Activated CD4-positive, alpha-beta T cell treated with anti-CD3 and anti-CD28 coated beads, Interleukin-2, amount 10 ng/mL, durations not matched to agents 7 days and 5 days (primary cell): ENCODE data around the gene RASSF5. TPM values are rescaled to one million over a fixed set of nuclear protein-coding genes. Genes with fewer than 3 reads are reported as not detected.

Experiments
- CTCF ChIA-PET: fragments of 350-600 bp; sonication (Branson Sonifier 250); formaldehyde crosslinking; loops from one replicate; lab custom pipeline; 2021; ENCODE audit warnings: antibody characterized with exemption; lab: Charles Lee
- POLR2A ChIA-PET: fragments of 350-600 bp; sonication (Branson Sonifier 250); formaldehyde crosslinking; loops from one replicate; lab custom pipeline; 2021; ENCODE audit warnings: antibody characterized with exemption; lab: Charles Lee
- DNase-seq: peaks from one replicate; pipeline ENCODE4 v3.0.0-alpha.2; 2020
- H3K27ac Mint-ChIP-seq: one replicate; pipeline ENCODE4 v1.8.0; 2021; ENCODE audit warnings: mild to moderate bottlenecking, moderate library complexity, mixed read lengths
- H3K27me3 Mint-ChIP-seq: one replicate; pipeline ENCODE4 v1.8.0; 2021; ENCODE audit warnings: mixed read lengths
- H3K36me3 Mint-ChIP-seq: one replicate; pipeline ENCODE4 v1.8.0; 2021; ENCODE audit warnings: low read depth, mixed read lengths
- H3K4me1 Mint-ChIP-seq: one replicate; pipeline ENCODE4 v1.8.0; 2021; ENCODE audit warnings: mixed read lengths
- H3K4me3 Mint-ChIP-seq: one replicate; pipeline ENCODE4 v1.8.0; 2021; ENCODE audit warnings: mild to moderate bottlenecking, moderate library complexity, mixed read lengths
- H3K9me3 Mint-ChIP-seq: one replicate; pipeline ENCODE4 v1.8.0; 2021; ENCODE audit warnings: mixed read lengths
- total RNA-seq, 2 experiments: library from RNA; stranded (reverse); gene quantifications; one replicate each; pipeline ENCODE4 v1.2.3, GENCODE V29; 2021

Gene RASSF5
- total RNA-seq, 2 experiments from 2014 or later = 185 to 201 TPM

DNA sequence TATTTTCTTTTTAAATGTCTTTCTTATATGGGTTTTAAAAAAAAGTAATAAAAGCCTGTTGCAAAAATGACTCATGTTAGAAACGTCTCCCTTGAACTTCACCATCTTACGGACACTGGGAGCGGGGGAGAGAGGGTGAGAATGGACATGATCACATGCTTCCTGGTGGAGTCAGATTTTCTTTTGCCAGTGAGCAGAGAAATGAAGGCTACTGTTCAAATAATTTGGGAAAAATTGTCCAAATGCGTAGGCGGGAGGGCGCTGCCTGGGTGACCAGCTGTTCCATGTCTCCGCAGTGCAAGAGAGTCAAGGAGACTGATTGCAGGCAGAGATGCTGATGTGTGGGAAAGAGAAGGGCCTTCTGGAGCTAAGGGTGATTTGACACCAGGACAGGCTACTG, 81.9 kb downstream of the RASSF5 start:
- no peak for DNase-seq
- ChIA-PET POLR2A (interaction anchor here (0.6 kb wide), 1 partner anchor 1149 kb away, joined by 3 read pairs; no protein-coding TSS in a partner anchor), CTCF (interaction anchor here (1.0 to 18.8 kb wide), 3 partner anchors 13 to 123 kb away, joined by 3 to 412 read pairs (median 3); no protein-coding TSS in a partner anchor)
- Mint-ChIP-seq H3K36me3 (peaks cover 81% of the 10 kb centered on the region), H3K4me3 (no peak overlapping the region), H3K4me1 (peaks cover 78% of the 10 kb centered on the region), H3K27me3 (no peaks in the 10 kb centered on the region), H3K9me3 (no peaks in the 10 kb centered on the region), H3K27ac (peak overlapping the region; percentile 86)

DNA sequence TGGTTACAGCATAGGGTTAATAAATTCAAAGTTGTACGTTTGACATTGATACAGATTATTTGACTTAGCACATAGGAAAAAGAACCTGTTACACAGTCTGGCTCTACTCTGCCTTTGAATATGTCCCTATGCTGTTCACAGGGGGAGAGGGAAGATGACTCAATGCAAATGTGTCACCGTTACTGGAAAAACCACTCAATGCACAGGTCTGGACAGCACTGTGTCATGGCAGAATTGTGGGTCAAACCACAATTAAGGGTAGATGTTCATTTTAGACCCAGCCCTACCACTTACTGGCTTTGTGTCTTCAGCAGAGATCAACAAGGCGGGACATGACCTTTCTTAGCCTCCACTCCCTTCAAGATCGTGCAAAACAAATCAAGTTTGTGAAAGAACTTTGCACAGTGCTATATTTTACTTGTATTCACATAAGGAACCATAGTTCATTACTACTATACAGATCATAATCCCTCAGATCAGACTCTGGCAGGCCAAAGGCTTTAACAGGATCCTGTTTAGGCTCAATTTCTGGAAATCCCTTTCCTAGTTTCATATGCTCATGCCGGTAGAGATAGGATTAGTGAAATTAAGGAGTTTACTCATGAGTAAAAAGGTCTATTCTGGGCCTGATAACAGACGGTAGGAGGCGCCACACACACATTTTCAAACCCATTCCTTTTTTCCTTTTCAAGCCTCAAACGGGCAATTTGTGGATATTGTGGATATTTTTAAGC, 82.9 kb downstream of the RASSF5 start:
- peak; percentile 71 for DNase-seq
- Mint-ChIP-seq H3K27ac (peak overlapping the region; percentile 86), H3K36me3 (peaks cover 76% of the 10 kb centered on the region), H3K4me3 (peak overlapping the region; percentile 21), H3K27me3 (no peaks in the 10 kb centered on the region), H3K4me1 (peaks cover 68% of the 10 kb centered on the region), H3K9me3 (no peaks in the 10 kb centered on the region)
- CTCF ChIA-PET = interaction anchor here (18.8 kb wide), 1 partner anchor 29 kb away, joined by 412 read pairs; no protein-coding TSS in a partner anchor
- POLR2A ChIA-PET = no interaction called here

DNA sequence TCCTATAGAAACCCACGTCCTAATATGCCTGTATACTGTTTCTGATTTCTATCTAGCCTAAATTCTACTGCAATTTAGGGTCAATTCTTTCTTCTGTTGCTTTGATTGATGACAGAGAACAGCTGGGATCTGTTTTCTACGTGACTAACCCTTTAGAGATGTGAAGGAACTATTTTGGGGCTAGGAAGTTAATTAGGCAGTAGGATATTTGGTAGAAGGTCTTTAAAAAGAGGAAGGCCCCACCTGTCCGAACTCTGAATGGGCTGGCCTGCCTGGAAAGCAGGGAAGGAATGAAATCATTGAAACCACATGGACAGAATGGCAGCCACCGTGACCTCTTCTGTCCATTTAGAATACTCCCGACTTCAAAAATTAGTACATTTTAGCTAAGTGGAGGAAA, 83.9 kb downstream of the RASSF5 start:
- no peaks in the 10 kb centered on the region for H3K27me3 Mint-ChIP-seq
- ChIA-PET CTCF (interaction anchor here (0.5 to 5.6 kb wide), 10 partner anchors 10 to 814 kb away, joined by 3 to 38 read pairs (median 4); partner anchors contain the start of gene EIF2D), POLR2A (no interaction called here)
- H3K4me3 Mint-ChIP-seq = no peak overlapping the region
- no peaks in the 10 kb centered on the region for H3K9me3 Mint-ChIP-seq
- H3K36me3 Mint-ChIP-seq = peaks cover 73% of the 10 kb centered on the region
- H3K4me1 Mint-ChIP-seq = peaks cover 63% of the 10 kb centered on the region
- H3K27ac Mint-ChIP-seq = peak overlapping the region; percentile 62
- no peak for DNase-seq

DNA sequence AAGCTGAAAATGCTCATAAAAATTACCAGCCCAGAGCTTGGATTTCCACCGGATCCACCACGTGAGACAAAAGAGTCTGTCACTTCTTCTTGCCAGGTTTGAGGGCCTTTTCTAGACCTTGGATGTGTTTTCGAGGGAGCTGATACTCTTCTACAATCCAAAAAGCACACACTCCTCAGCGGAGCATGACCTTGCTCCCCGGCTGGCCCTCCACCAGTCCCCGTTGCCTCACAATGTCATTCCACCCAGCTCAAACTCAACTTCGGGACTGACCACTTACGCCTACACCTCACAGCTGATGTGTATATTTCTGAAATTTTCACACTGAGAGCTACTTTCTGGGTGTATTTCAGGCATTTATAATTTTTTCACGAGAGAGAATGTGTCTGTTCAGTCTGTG, 84.4 kb downstream of the RASSF5 start:
- CTCF ChIA-PET = interaction anchor here (0.5 to 5.6 kb wide), 12 partner anchors 10 to 813 kb away, joined by 3 to 38 read pairs (median 4); partner anchors contain the start of gene EIF2D
- H3K36me3 Mint-ChIP-seq = peaks cover 68% of the 10 kb centered on the region
- no peaks in the 10 kb centered on the region for H3K9me3 Mint-ChIP-seq
- H3K4me3 Mint-ChIP-seq = no peak overlapping the region
- peak overlapping the region; percentile 72 for H3K27ac Mint-ChIP-seq
- POLR2A ChIA-PET = no interaction called here
- H3K27me3 Mint-ChIP-seq = no peaks in the 10 kb centered on the region
- H3K4me1 Mint-ChIP-seq = peaks cover 58% of the 10 kb centered on the region
- DNase-seq = no peak

DNA sequence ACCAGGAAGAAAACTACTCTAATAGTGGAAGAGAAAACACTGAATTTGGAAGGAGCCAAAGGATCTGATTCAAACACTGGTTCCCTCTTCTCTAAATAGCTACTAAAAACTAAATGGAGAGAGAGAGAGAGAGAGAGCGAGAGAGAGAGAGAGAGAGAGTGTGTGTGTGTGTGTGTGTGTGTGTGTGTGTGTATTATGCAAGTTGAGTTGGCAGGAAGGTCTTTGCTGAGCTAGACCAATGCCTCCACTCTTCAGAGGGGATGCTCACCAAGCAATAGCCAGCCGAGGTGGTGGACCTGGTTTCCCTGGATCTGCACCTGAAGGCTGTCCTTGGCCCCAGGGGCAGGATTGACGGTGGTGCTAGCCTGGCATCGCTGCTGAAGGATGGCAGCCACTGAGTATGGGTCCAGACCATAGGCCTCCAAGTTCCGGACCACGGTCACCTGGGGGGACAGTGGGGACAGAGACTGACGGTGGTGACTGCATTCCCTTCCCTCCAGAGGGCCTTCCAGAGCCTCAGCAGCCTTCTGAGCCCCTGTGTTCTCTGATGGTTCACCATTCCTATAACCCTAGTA, 86.1 kb downstream of the RASSF5 start:
- peaks cover 64% of the 10 kb centered on the region for H3K36me3 Mint-ChIP-seq
- no peak overlapping the region for H3K4me3 Mint-ChIP-seq
- H3K9me3 Mint-ChIP-seq = no peaks in the 10 kb centered on the region
- no peak for DNase-seq
- CTCF ChIA-PET = interaction anchor here (0.6 to 5.6 kb wide), 9 partner anchors 10 to 220 kb away, joined by 3 to 38 read pairs (median 4); partner anchors contain the start of gene EIF2D
- peaks cover 42% of the 10 kb centered on the region for H3K4me1 Mint-ChIP-seq
- POLR2A ChIA-PET = interaction anchor here (0.6 kb wide), 1 partner anchor 86 kb away, joined by 6 read pairs; no protein-coding TSS in a partner anchor
- H3K27ac Mint-ChIP-seq = no peak overlapping the region
- H3K27me3 Mint-ChIP-seq = no peaks in the 10 kb centered on the region

DNA sequence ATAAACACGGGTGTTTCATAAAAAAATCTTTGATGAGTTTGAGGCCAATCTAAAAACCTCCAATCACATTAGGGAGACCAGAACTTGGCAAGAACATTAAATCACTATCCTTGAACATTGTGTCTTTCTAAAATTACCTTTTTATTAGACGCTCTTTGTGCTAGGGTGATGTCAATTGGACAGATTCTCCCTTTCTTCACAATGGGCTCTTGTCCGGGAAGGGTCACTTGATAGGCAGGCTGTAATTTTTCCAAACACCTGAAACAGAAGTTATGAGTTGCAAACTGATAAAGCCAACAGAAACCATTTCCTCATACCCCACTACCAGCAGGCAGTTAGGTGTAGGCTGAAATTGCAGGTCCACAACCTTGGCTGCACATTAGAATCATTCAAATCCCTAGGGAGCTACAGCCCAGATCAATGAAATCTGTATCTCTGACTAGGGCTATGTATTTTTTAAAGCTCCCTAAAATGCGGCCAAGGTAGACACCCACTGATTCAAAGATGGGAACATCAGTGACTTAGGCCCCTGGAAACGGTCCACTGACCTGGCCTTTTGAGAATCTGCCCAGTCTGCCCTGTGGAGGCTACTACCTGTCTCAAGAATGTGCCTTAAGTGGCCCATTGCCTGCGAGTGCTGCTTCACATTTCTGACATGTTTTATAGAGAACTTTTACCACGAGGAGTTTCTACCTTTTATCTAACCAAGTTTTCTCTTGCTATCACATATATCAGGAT, 88.4 kb downstream of the RASSF5 start:
- no peak for DNase-seq
- ChIA-PET CTCF (interaction anchor here (1.0 to 5.6 kb wide), 3 partner anchors 12 to 31 kb away, joined by 3 to 38 read pairs (median 5); partner anchors contain the start of gene EIF2D), POLR2A (no interaction called here)
- Mint-ChIP-seq H3K27me3 (no peaks in the 10 kb centered on the region), H3K27ac (no peak overlapping the region), H3K9me3 (no peaks in the 10 kb centered on the region), H3K36me3 (peaks cover 45% of the 10 kb centered on the region), H3K4me3 (no peak overlapping the region), H3K4me1 (peaks cover 19% of the 10 kb centered on the region)

DNA sequence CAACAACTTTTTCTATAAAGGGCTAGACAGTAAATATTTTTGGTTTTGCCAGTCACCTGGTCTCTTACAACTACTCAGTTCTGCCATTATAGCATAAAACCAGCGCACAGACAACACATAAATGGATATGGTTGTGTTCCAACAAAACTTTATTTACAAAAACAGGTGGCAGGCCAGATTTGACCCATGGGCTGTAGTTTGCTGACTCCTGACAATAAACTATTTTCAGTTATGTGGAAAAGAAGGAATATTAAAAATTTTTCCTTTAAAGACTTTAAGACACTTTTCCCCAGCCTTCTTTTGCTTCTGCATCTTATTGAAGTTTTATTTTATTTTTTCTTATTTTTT, 89.0 kb downstream of the RASSF5 start:
- peaks cover 13% of the 10 kb centered on the region for H3K4me1 Mint-ChIP-seq
- H3K9me3 Mint-ChIP-seq = no peaks in the 10 kb centered on the region
- POLR2A ChIA-PET = no interaction called here
- no peak for DNase-seq
- H3K27ac Mint-ChIP-seq = no peak overlapping the region
- no peak overlapping the region for H3K4me3 Mint-ChIP-seq
- no peaks in the 10 kb centered on the region for H3K27me3 Mint-ChIP-seq
- CTCF ChIA-PET = interaction anchor here (1.0 to 5.6 kb wide), 2 partner anchors 13 to 15 kb away, joined by 3 to 38 read pairs; partner anchors contain the start of gene EIF2D
- H3K36me3 Mint-ChIP-seq = peaks cover 44% of the 10 kb centered on the region

DNA sequence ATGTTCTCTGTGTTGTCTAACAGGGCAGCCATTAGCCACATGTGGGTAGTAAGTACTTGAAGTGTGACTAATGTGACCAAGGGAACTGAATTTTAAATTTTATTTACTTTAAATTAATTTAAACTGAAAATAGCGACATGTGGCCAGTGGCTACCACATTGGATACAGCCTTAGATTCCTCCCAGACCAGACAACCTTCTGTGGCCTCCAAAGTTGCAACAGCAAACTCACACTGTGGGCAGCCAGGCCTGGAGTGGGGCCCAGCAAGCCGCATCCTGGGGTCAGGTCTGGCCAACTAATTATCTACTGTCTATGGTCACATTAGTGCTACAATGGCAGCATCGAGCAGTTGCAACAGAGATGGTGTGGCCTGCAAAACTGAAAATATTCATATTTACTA, 93.2 kb downstream of the RASSF5 start:
- Mint-ChIP-seq H3K4me1 (no peaks in the 10 kb centered on the region), H3K9me3 (no peaks in the 10 kb centered on the region), H3K36me3 (peaks cover 30% of the 10 kb centered on the region), H3K27ac (no peak overlapping the region), H3K4me3 (no peak overlapping the region), H3K27me3 (no peaks in the 10 kb centered on the region)
- DNase-seq = no peak
- ChIA-PET POLR2A (no interaction called here), CTCF (interaction anchor here (1.4 to 2.9 kb wide), 4 partner anchors 10 to 46 kb away, joined by 3 to 17 read pairs (median 10); partner anchors contain the start of gene EIF2D)

DNA sequence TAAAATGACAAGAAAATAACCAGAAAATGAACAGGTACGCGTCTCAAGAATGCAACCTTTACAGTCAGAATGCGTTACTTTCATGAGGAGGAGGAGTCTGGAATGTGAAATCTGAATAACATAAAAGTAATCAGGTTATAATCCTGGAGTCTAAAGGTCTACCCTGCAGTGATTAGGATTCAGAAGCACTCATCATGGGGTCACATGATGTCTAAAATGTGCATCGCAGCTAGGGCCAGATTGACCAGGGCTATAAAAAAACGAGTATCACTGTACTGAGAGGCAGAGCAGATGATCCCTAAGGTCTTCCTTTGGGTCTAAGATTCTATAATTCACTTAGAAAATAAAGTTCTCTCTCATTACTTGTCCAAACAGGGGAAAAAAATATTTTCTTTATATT, 97.5 kb downstream of the RASSF5 start:
- Mint-ChIP-seq H3K27ac (no peak overlapping the region), H3K4me1 (peaks cover 19% of the 10 kb centered on the region), H3K9me3 (no peaks in the 10 kb centered on the region), H3K36me3 (peaks cover 30% of the 10 kb centered on the region), H3K4me3 (no peak overlapping the region), H3K27me3 (no peaks in the 10 kb centered on the region)
- CTCF ChIA-PET = interaction anchor here (0.5 to 1.4 kb wide), 3 partner anchors 7 to 55 kb away, joined by 3 to 4 read pairs (median 3); partner anchors contain the start of gene EIF2D
- POLR2A ChIA-PET = no interaction called here
- DNase-seq = no peak

DNA sequence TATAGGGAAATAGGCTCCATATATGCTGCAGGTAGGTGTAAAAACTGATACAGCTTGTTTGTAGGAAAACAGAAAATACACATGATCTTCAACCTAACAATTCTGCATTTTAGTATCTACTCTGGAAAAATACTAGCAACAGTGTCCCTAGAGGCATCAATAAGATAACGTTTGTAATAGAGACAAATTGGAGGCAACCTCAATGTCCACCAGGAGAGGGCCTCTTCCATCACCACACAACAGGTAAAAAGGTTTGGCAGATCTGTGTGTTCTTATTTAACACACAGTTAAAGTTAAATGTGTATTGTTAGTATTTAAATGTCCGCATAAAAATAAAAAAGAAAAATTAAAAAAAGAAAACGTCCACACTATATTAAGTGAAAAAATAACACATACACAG, 99.5 kb downstream of the RASSF5 start:
- ChIA-PET POLR2A (interaction anchor here (0.6 kb wide), 1 partner anchor 127 kb away, joined by 4 read pairs; no protein-coding TSS in a partner anchor), CTCF (interaction anchor here (0.7 to 1.2 kb wide), 6 partner anchors 15 to 132 kb away, joined by 3 to 5 read pairs (median 3); partner anchors contain the start of gene DYRK3)
- Mint-ChIP-seq H3K27me3 (no peaks in the 10 kb centered on the region), H3K27ac (no peak overlapping the region), H3K4me3 (no peak overlapping the region), H3K4me1 (peaks cover 34% of the 10 kb centered on the region), H3K36me3 (peaks cover 26% of the 10 kb centered on the region), H3K9me3 (no peaks in the 10 kb centered on the region)
- DNase-seq = no peak

DNA sequence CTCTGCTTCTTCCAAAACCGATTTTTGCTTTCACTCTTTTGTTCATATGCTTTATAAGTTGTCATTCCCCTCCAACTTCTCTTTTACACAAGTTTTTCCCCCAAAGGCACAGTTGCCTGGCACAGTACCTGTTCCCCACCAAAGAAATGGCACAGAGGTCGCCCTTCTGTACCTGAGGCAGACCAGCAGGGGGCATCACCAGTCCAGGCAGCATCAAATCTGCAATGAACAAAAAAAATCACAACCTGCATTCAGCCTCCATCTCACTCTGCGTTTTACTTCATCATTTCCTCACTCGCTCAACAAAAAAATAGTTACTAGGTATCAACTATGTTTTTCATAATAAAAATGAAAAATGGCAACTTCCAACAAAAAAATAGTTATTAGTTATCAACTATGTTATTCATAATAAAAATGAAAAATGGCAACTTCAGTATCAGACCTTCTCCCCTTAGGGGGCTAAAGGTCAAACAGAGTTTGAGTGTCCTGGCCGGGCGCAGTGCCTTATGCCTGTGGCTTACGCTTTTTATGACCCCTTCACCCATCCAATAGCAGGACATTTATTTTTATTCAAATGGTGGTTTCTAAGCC, 100.9 kb downstream of the RASSF5 start:
- H3K27ac Mint-ChIP-seq = peak overlapping the region; percentile 9
- peaks cover 22% of the 10 kb centered on the region for H3K36me3 Mint-ChIP-seq
- ChIA-PET CTCF (interaction anchor here (0.9 to 6.0 kb wide), 7 partner anchors 13 to 131 kb away, joined by 3 to 39 read pairs (median 5); partner anchors contain the start of gene DYRK3), POLR2A (interaction anchor here (0.6 kb wide), 1 partner anchor 309 kb away, joined by 3 read pairs; no protein-coding TSS in a partner anchor)
- no peaks in the 10 kb centered on the region for H3K9me3 Mint-ChIP-seq
- H3K27me3 Mint-ChIP-seq = no peaks in the 10 kb centered on the region
- DNase-seq = peak; percentile 68
- no peak overlapping the region for H3K4me3 Mint-ChIP-seq
- H3K4me1 Mint-ChIP-seq = peaks cover 37% of the 10 kb centered on the region
